Measurements from ENCODE around the gene PTPRN2. TPM values are rescaled to one million over a fixed set of nuclear protein-coding genes. Genes with fewer than 3 reads are reported as not detected.

The PTPRN2 gene
- total and polyA plus RNA-seq, 2 of the 13 experiments (the other 11 are each of a cell fraction or from before 2014, with no cell fraction given), result 2.5 to 24.2 TPM

DNA sequence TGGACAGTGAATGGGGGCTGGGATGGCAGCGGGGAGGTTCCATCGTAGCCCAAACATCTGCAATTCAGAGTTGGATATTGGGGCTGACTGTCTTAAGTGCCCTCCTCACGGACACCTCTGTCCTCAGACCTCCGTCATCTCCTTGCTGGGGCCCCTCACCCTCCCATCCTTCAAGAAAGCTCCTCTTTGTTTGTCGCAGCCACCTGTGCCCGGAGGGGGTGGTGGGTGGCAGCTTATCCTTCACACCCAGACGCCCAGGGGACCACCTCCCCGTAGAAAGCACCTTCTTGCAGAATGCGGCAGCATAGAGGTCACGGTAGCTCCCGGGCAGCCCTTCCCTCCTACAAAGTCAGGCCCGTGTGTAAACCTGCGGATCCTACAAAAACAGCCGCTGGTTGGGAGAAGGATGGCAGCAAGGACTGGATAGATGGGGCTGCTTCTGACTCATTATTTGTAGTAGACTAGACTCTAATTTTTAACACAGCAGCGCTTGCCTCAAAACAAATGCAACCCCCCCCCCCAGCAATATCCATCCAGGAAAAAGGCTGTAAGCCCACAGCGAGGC, 1.3 kb upstream of the PTPRN2 start (continued):
- TF ChIP-seq, protein P1, sequence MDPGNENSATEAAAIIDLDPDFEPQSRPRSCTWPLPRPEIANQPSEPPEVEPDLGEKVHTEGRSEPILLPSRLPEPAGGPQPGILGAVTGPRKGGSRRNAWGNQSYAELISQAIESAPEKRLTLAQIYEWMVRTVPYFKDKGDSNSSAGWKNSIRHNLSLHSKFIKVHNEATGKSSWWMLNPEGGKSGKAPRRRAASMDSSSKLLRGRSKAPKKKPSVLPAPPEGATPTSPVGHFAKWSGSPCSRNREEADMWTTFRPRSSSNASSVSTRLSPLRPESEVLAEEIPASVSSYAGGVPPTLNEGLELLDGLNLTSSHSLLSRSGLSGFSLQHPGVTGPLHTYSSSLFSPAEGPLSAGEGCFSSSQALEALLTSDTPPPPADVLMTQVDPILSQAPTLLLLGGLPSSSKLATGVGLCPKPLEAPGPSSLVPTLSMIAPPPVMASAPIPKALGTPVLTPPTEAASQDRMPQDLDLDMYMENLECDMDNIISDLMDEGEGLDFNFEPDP (CRISPR knock-in tag; conservative IDR thresholded peaks at IDR 0.05), result 0 out of 2 replicates have a peak, but pooled peaks have one; percentile 15
- TF ChIP-seq ZNF326 (CRISPR knock-in tag; IDR thresholded peaks at IDR 0.05; ENCODE audit: borderline replicate concordance), result no peak
- TF ChIP-seq REXO4 (CRISPR knock-in tag; IDR thresholded peaks at IDR 0.05; ENCODE audit: borderline replicate concordance), result no peak
- no peak for TF ChIP-seq KLF16 (CRISPR knock-in tag; IDR thresholded peaks at IDR 0.05)
- TF ChIP-seq, protein P2, sequence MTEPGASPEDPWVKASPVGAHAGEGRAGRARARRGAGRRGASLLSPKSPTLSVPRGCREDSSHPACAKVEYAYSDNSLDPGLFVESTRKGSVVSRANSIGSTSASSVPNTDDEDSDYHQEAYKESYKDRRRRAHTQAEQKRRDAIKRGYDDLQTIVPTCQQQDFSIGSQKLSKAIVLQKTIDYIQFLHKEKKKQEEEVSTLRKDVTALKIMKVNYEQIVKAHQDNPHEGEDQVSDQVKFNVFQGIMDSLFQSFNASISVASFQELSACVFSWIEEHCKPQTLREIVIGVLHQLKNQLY (CRISPR knock-in tag; IDR thresholded peaks at IDR 0.05), result no peak
- no peak for TF ChIP-seq ZBTB42 (CRISPR knock-in tag; IDR thresholded peaks at IDR 0.05)
- 0 out of 2 replicates have a peak, but pooled peaks have one; percentile 33 for TF ChIP-seq ZNF598 (CRISPR knock-in tag; IDR thresholded peaks at IDR 0.05; ENCODE audit: borderline replicate concordance)
- TF ChIP-seq GZF1 (CRISPR knock-in tag; IDR thresholded peaks at IDR 0.05), result no peak
- TF ChIP-seq JUNB (CRISPR knock-in tag; IDR thresholded peaks at IDR 0.05; ENCODE audit: borderline replicate concordance), result no peak
- no peak for TF ChIP-seq HIVEP1 (CRISPR knock-in tag; IDR thresholded peaks at IDR 0.05)
- no peak for TF ChIP-seq TOE1 (CRISPR knock-in tag; IDR thresholded peaks at IDR 0.05)
- no peak for TF ChIP-seq ETV6 (CRISPR knock-in tag; conservative IDR thresholded peaks at IDR 0.05)
- TF ChIP-seq ETV5 (CRISPR knock-in tag; IDR thresholded peaks at IDR 0.05; ENCODE audit: borderline replicate concordance), result no peak
- TF ChIP-seq, protein P3, sequence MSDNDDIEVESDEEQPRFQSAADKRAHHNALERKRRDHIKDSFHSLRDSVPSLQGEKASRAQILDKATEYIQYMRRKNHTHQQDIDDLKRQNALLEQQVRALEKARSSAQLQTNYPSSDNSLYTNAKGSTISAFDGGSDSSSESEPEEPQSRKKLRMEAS (IDR thresholded peaks at IDR 0.05), result 0 out of 2 replicates have a peak, but pooled peaks have one; percentile 4
- TF ChIP-seq NCOA2 (CRISPR knock-in tag; IDR thresholded peaks at IDR 0.05), result no peak
- TF ChIP-seq, protein P4, sequence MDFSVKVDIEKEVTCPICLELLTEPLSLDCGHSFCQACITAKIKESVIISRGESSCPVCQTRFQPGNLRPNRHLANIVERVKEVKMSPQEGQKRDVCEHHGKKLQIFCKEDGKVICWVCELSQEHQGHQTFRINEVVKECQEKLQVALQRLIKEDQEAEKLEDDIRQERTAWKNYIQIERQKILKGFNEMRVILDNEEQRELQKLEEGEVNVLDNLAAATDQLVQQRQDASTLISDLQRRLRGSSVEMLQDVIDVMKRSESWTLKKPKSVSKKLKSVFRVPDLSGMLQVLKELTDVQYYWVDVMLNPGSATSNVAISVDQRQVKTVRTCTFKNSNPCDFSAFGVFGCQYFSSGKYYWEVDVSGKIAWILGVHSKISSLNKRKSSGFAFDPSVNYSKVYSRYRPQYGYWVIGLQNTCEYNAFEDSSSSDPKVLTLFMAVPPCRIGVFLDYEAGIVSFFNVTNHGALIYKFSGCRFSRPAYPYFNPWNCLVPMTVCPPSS (IDR thresholded peaks at IDR 0.05), result no peak
- TF ChIP-seq TP53 (CRISPR knock-in tag; conservative IDR thresholded peaks at IDR 0.05), result no peak
- TF ChIP-seq ZNF562 (CRISPR knock-in tag; IDR thresholded peaks at IDR 0.05; ENCODE audit: borderline replicate concordance), result no peak
- TF ChIP-seq, protein P5, sequence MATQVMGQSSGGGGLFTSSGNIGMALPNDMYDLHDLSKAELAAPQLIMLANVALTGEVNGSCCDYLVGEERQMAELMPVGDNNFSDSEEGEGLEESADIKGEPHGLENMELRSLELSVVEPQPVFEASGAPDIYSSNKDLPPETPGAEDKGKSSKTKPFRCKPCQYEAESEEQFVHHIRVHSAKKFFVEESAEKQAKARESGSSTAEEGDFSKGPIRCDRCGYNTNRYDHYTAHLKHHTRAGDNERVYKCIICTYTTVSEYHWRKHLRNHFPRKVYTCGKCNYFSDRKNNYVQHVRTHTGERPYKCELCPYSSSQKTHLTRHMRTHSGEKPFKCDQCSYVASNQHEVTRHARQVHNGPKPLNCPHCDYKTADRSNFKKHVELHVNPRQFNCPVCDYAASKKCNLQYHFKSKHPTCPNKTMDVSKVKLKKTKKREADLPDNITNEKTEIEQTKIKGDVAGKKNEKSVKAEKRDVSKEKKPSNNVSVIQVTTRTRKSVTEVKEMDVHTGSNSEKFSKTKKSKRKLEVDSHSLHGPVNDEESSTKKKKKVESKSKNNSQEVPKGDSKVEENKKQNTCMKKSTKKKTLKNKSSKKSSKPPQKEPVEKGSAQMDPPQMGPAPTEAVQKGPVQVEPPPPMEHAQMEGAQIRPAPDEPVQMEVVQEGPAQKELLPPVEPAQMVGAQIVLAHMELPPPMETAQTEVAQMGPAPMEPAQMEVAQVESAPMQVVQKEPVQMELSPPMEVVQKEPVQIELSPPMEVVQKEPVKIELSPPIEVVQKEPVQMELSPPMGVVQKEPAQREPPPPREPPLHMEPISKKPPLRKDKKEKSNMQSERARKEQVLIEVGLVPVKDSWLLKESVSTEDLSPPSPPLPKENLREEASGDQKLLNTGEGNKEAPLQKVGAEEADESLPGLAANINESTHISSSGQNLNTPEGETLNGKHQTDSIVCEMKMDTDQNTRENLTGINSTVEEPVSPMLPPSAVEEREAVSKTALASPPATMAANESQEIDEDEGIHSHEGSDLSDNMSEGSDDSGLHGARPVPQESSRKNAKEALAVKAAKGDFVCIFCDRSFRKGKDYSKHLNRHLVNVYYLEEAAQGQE (IDR thresholded peaks at IDR 0.05; ENCODE audit: borderline replicate concordance in 1 of 2, low read depth in 1 of 2, low read length in 2 of 2), result no peak
- TF ChIP-seq HNRNPH1 (optimal IDR thresholded peaks at IDR 0.05; ENCODE audit: low read depth, low read length), result no peak
- TF ChIP-seq, protein P6, sequence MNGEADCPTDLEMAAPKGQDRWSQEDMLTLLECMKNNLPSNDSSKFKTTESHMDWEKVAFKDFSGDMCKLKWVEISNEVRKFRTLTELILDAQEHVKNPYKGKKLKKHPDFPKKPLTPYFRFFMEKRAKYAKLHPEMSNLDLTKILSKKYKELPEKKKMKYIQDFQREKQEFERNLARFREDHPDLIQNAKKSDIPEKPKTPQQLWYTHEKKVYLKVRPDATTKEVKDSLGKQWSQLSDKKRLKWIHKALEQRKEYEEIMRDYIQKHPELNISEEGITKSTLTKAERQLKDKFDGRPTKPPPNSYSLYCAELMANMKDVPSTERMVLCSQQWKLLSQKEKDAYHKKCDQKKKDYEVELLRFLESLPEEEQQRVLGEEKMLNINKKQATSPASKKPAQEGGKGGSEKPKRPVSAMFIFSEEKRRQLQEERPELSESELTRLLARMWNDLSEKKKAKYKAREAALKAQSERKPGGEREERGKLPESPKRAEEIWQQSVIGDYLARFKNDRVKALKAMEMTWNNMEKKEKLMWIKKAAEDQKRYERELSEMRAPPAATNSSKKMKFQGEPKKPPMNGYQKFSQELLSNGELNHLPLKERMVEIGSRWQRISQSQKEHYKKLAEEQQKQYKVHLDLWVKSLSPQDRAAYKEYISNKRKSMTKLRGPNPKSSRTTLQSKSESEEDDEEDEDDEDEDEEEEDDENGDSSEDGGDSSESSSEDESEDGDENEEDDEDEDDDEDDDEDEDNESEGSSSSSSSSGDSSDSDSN (CRISPR knock-in tag; IDR thresholded peaks at IDR 0.05), result 0 out of 2 replicates have a peak, but pooled peaks have one; percentile 11
